ENCODE measurements around the gene FAM161B. TPM values are rescaled to one million over a fixed set of nuclear protein-coding genes. Genes with fewer than 3 reads are reported as not detected.
"Not testable (repeated sequence)": the region's sequence is repeated elsewhere in the genome, so short reads cannot be mapped to it uniquely, and the experiment has no call there.

The FAM161B gene
- total RNA-seq, 5 donors from 2014 or later (not counting 1 experiment from before 2014, with no cell fraction given): 2.6 to 5.6 (median 4.8) TPM

GRCh38 chr14:73995977-73996378 is 46.1 kb upstream of the FAM161B start:
- Mint-ChIP-seq H3K36me3 (peaks cover 19% of the 10 kb centered on the region), H3K9me3 (no peaks in the 10 kb centered on the region), H3K4me1 (no peaks in the 10 kb centered on the region), H3K27ac (no peak overlapping the region), H3K4me3 (no peak overlapping the region), H3K27me3 (no peaks in the 10 kb centered on the region)
- ATAC-seq (replicated peaks in 1 of 4): no peak
- Histone ChIP-seq H3K9me3 (no peaks in the 10 kb centered on the region), H3K4me3 (ENCODE audit: control insufficient read depth in 1 of 2, extremely low read depth in 1 of 2, low read length in 1 of 2) (no peak overlapping the region), H3K27ac (ENCODE audit: low read length) (no peak overlapping the region), H3K4me1 (ENCODE audit: control insufficient read depth in 1 of 2, extremely low read depth in 1 of 2, insufficient read depth in 2 of 2, low read length in 2 of 2) (no peaks in the 10 kb centered on the region), H3K27me3 (replicated peaks in 1 of 2; ENCODE audit: control insufficient read depth in 2 of 2, extremely low read depth in 1 of 2, insufficient read depth in 2 of 2, low read length in 1 of 2) (no peaks in the 10 kb centered on the region), H3K36me3 (ENCODE audit: control insufficient read depth in 2 of 2, extremely low read depth in 1 of 2, insufficient read depth in 1 of 2, low read length in 1 of 2) (no peaks in the 10 kb centered on the region)
- WGBS (ENCODE audit: insufficient coverage): 94% methylated on average over 7 of the region's 8 CpGs
- POLR2A ChIA-PET: no interaction called here
- DNase-seq: no peak
- CTCF ChIA-PET: interaction anchor here in 1 of 2 donors (1.0 kb wide), 1 partner anchor 41 kb away, joined by 9 read pairs; no protein-coding TSS in a partner anchor

- H3K36me3 ChIP-seq (ENCODE audit: control insufficient read depth in 2 of 2, extremely low read depth in 1 of 2, insufficient read depth in 1 of 2, low read length in 1 of 2); H3K4me3 Mint-ChIP-seq; DNase-seq; H3K4me3 ChIP-seq (ENCODE audit: control insufficient read depth in 1 of 2, extremely low read depth in 1 of 2, low read length in 1 of 2); H3K4me1 ChIP-seq (ENCODE audit: control insufficient read depth in 1 of 2, extremely low read depth in 1 of 2, insufficient read depth in 2 of 2, low read length in 2 of 2); H3K27me3 ChIP-seq (replicated peaks in 1 of 2; ENCODE audit: control insufficient read depth in 2 of 2, extremely low read depth in 1 of 2, insufficient read depth in 2 of 2, low read length in 1 of 2); H3K4me1 Mint-ChIP-seq; H3K27me3 Mint-ChIP-seq; H3K27ac ChIP-seq (ENCODE audit: low read length); H3K9me3 ChIP-seq; H3K27ac Mint-ChIP-seq; ATAC-seq (replicated peaks in 1 of 4); POLR2A ChIA-PET; H3K9me3 Mint-ChIP-seq: not testable (repeated sequence)
- 100% methylated on average over 3 of the region's 7 CpGs for WGBS (ENCODE audit: insufficient coverage)
- H3K36me3 Mint-ChIP-seq: peaks cover 20% of the 10 kb centered on the region
- CTCF ChIA-PET: interaction anchor here in 1 of 2 donors (1.0 kb wide), 1 partner anchor 42 kb away, joined by 9 read pairs; no protein-coding TSS in a partner anchor
Measured at GRCh38 chr14:73994926-73995325, 45.0 kb upstream of the FAM161B start.

- Histone ChIP-seq H3K36me3 (ENCODE audit: control insufficient read depth in 2 of 2, extremely low read depth in 1 of 2, insufficient read depth in 1 of 2, low read length in 1 of 2) (peaks cover 0 to 13% of the 10 kb centered on the region in 2 donors), H3K27me3 (replicated peaks in 1 of 2; ENCODE audit: control insufficient read depth in 2 of 2, extremely low read depth in 1 of 2, insufficient read depth in 2 of 2, low read length in 1 of 2) (no peaks in the 10 kb centered on the region), H3K27ac (ENCODE audit: low read length) (no peak overlapping the region), H3K4me3 (ENCODE audit: control insufficient read depth in 1 of 2, extremely low read depth in 1 of 2, low read length in 1 of 2) (no peak overlapping the region), H3K9me3 (no peaks in the 10 kb centered on the region), H3K4me1 (ENCODE audit: control insufficient read depth in 1 of 2, extremely low read depth in 1 of 2, insufficient read depth in 2 of 2, low read length in 2 of 2) (no peaks in the 10 kb centered on the region)
- Mint-ChIP-seq H3K9me3 (no peaks in the 10 kb centered on the region), H3K27ac (no peak overlapping the region), H3K36me3 (peaks cover 22% of the 10 kb centered on the region), H3K4me3 (no peak overlapping the region), H3K4me1 (no peaks in the 10 kb centered on the region), H3K27me3 (no peaks in the 10 kb centered on the region)
- CTCF ChIA-PET: interaction anchor here in 1 of 2 donors (0.6 kb wide), 2 partner anchors 11 to 58 kb away, joined by 3 read pairs; no protein-coding TSS in a partner anchor
- no peak for ATAC-seq (replicated peaks in 1 of 4)
- no peak for DNase-seq
- WGBS (ENCODE audit: insufficient coverage): 71% methylated on average over 1 of the region's 4 CpGs
- POLR2A ChIA-PET: no interaction called here
Measured at GRCh38 chr14:73991092-73991491, 41.2 kb upstream of the FAM161B start.

GRCh38 chr14:73988656-73989055 is 38.8 kb upstream of the FAM161B start:
- H3K27ac ChIP-seq (ENCODE audit: low read length); ATAC-seq (replicated peaks in 1 of 4); H3K9me3 ChIP-seq; H3K27me3 Mint-ChIP-seq; H3K4me1 Mint-ChIP-seq; H3K4me3 ChIP-seq (ENCODE audit: control insufficient read depth in 1 of 2, extremely low read depth in 1 of 2, low read length in 1 of 2); POLR2A ChIA-PET; H3K9me3 Mint-ChIP-seq; H3K27ac Mint-ChIP-seq; H3K4me3 Mint-ChIP-seq; DNase-seq; H3K4me1 ChIP-seq (ENCODE audit: control insufficient read depth in 1 of 2, extremely low read depth in 1 of 2, insufficient read depth in 2 of 2, low read length in 2 of 2); H3K27me3 ChIP-seq (replicated peaks in 1 of 2; ENCODE audit: control insufficient read depth in 2 of 2, extremely low read depth in 1 of 2, insufficient read depth in 2 of 2, low read length in 1 of 2): not testable (repeated sequence)
- peaks cover 28% of the 10 kb centered on the region for H3K36me3 Mint-ChIP-seq
- WGBS (ENCODE audit: insufficient coverage): 92% methylated on average over 4 of the region's 7 CpGs
- H3K36me3 ChIP-seq (ENCODE audit: control insufficient read depth in 2 of 2, extremely low read depth in 1 of 2, insufficient read depth in 1 of 2, low read length in 1 of 2): peaks cover 0 to 13% of the 10 kb centered on the region in 2 donors
- CTCF ChIA-PET: interaction anchor here in 1 of 2 donors (0.5 kb wide), 1 partner anchor 10 kb away, joined by 4 read pairs; no protein-coding TSS in a partner anchor

- Mint-ChIP-seq H3K9me3 (no peaks in the 10 kb centered on the region), H3K27me3 (no peaks in the 10 kb centered on the region), H3K4me3 (no peak overlapping the region), H3K27ac (no peak overlapping the region), H3K36me3 (peaks cover 28% of the 10 kb centered on the region), H3K4me1 (no peaks in the 10 kb centered on the region)
- Histone ChIP-seq H3K4me1 (ENCODE audit: control insufficient read depth in 1 of 2, extremely low read depth in 1 of 2, insufficient read depth in 2 of 2, low read length in 2 of 2) (no peaks in the 10 kb centered on the region), H3K36me3 (ENCODE audit: control insufficient read depth in 2 of 2, extremely low read depth in 1 of 2, insufficient read depth in 1 of 2, low read length in 1 of 2) (peaks cover 0 to 13% of the 10 kb centered on the region in 2 donors), H3K4me3 (ENCODE audit: control insufficient read depth in 1 of 2, extremely low read depth in 1 of 2, low read length in 1 of 2) (no peak overlapping the region), H3K27me3 (replicated peaks in 1 of 2; ENCODE audit: control insufficient read depth in 2 of 2, extremely low read depth in 1 of 2, insufficient read depth in 2 of 2, low read length in 1 of 2) (no peaks in the 10 kb centered on the region), H3K27ac (ENCODE audit: low read length) (no peak overlapping the region), H3K9me3 (no peaks in the 10 kb centered on the region)
- DNase-seq (no peak), ATAC-seq (replicated peaks in 1 of 4) (no peak)
- CTCF ChIA-PET: no interaction called here
- POLR2A ChIA-PET: no interaction called here
- no CpG with 5 or more reads among the region's 3 CpGs for WGBS (ENCODE audit: insufficient coverage)
Measured at GRCh38 chr14:73988065-73988464, 38.2 kb upstream of the FAM161B start.

GRCh38 chr14:73977896-73978295 is 28.0 kb upstream of the FAM161B start:
- Histone ChIP-seq H3K4me3 (ENCODE audit: control insufficient read depth in 1 of 2, extremely low read depth in 1 of 2, low read length in 1 of 2) (no peak overlapping the region), H3K4me1 (ENCODE audit: control insufficient read depth in 1 of 2, extremely low read depth in 1 of 2, insufficient read depth in 2 of 2, low read length in 2 of 2) (no peaks in the 10 kb centered on the region), H3K27me3 (replicated peaks in 1 of 2; ENCODE audit: control insufficient read depth in 2 of 2, extremely low read depth in 1 of 2, insufficient read depth in 2 of 2, low read length in 1 of 2) (no peaks in the 10 kb centered on the region), H3K9me3 (no peaks in the 10 kb centered on the region), H3K36me3 (ENCODE audit: control insufficient read depth in 2 of 2, extremely low read depth in 1 of 2, insufficient read depth in 1 of 2, low read length in 1 of 2) (peaks cover 0 to 13% of the 10 kb centered on the region in 2 donors), H3K27ac (ENCODE audit: low read length) (no peak overlapping the region)
- ATAC-seq (replicated peaks in 1 of 4): no peak
- CTCF ChIA-PET: no interaction called here
- Mint-ChIP-seq H3K4me3 (no peak overlapping the region), H3K9me3 (no peaks in the 10 kb centered on the region), H3K27me3 (no peaks in the 10 kb centered on the region), H3K36me3 (peaks cover 18% of the 10 kb centered on the region), H3K4me1 (no peaks in the 10 kb centered on the region), H3K27ac (no peak overlapping the region)
- WGBS (ENCODE audit: insufficient coverage): 100% methylated on average over 2 of the region's 4 CpGs
- POLR2A ChIA-PET: interaction anchor here in 1 of 2 donors (0.6 kb wide), 1 partner anchor 1507 kb away, joined by 4 read pairs; no protein-coding TSS in a partner anchor
- DNase-seq: no peak

GRCh38 chr14:73976125-73976524 is 26.2 kb upstream of the FAM161B start:
- POLR2A ChIA-PET: no interaction called here
- H3K4me3 ChIP-seq (ENCODE audit: control insufficient read depth in 1 of 2, extremely low read depth in 1 of 2, low read length in 1 of 2): no peak overlapping the region
- peaks cover 0 to 17% of the 10 kb centered on the region in 2 donors for H3K36me3 ChIP-seq (ENCODE audit: control insufficient read depth in 2 of 2, extremely low read depth in 1 of 2, insufficient read depth in 1 of 2, low read length in 1 of 2)
- WGBS (ENCODE audit: insufficient coverage): 100% methylated on average over 2 of the region's 6 CpGs
- Mint-ChIP-seq H3K36me3 (peaks cover 30% of the 10 kb centered on the region), H3K27me3 (no peaks in the 10 kb centered on the region), H3K9me3 (no peaks in the 10 kb centered on the region), H3K27ac (no peak overlapping the region), H3K4me1 (no peaks in the 10 kb centered on the region), H3K4me3 (no peak overlapping the region)
- ATAC-seq (replicated peaks in 1 of 4): no peak
- no peaks in the 10 kb centered on the region for H3K9me3 ChIP-seq
- no peak for DNase-seq
- no peaks in the 10 kb centered on the region for H3K4me1 ChIP-seq (ENCODE audit: control insufficient read depth in 1 of 2, extremely low read depth in 1 of 2, insufficient read depth in 2 of 2, low read length in 2 of 2)
- H3K27me3 ChIP-seq (replicated peaks in 1 of 2; ENCODE audit: control insufficient read depth in 2 of 2, extremely low read depth in 1 of 2, insufficient read depth in 2 of 2, low read length in 1 of 2): no peaks in the 10 kb centered on the region
- H3K27ac ChIP-seq (ENCODE audit: low read length): no peak overlapping the region
- CTCF ChIA-PET: no interaction called here
